ENCODE measurements around the gene ACER3. TPM values are rescaled to one million over a fixed set of nuclear protein-coding genes. Genes with fewer than 3 reads are reported as not detected.

Gene ACER3
- total RNA-seq, 2 donors from 2014 or later: 7.0 to 24.7 TPM

GRCh38 chr11:77040401-77040777 lies 179.7 kb downstream of the ACER3 start:
- no peak for DNase-seq (ENCODE audit: low spot score)
- no peak for ATAC-seq (ENCODE audit: insufficient number of reproducible peaks, low FRiP score, low read depth)
- Histone ChIP-seq H3K9me3 (no peaks in the 10 kb centered on the region), H3K36me3 (no peaks in the 10 kb centered on the region), H3K27me3 (replicated peaks; ENCODE audit: insufficient read depth) (no peaks in the 10 kb centered on the region), H3K4me1 (ENCODE audit: control insufficient read depth in 1 of 2, low read depth in 2 of 2) (peaks cover 0 to 9% of the 10 kb centered on the region in 2 donors), H3K27ac (no peak overlapping the region), H3K4me3 (no peak overlapping the region)
- TF ChIP-seq CTCF (IDR thresholded peaks at IDR 0.05): no peak

- DNase-seq (ENCODE audit: low spot score) (no peak), ATAC-seq (ENCODE audit: insufficient number of reproducible peaks, low FRiP score, low read depth) (no peak)
- Histone ChIP-seq H3K36me3 (no peaks in the 10 kb centered on the region), H3K4me3 (no peak overlapping the region), H3K27me3 (replicated peaks; ENCODE audit: insufficient read depth) (no peaks in the 10 kb centered on the region), H3K4me1 (ENCODE audit: control insufficient read depth in 1 of 2, low read depth in 2 of 2) (peaks cover 1 to 9% of the 10 kb centered on the region in 2 donors), H3K27ac (no peak overlapping the region), H3K9me3 (no peaks in the 10 kb centered on the region)
- TF ChIP-seq CTCF (IDR thresholded peaks at IDR 0.05): no peak
Measured at GRCh38 chr11:77040889-77041288, 180.2 kb downstream of the ACER3 start.

GRCh38 chr11:77042111-77042726 lies 181.5 kb downstream of the ACER3 start:
- no peak for DNase-seq (ENCODE audit: low spot score)
- H3K27ac ChIP-seq: no peak overlapping the region

GRCh38 chr11:77044356-77044755 lies 183.6 kb downstream of the ACER3 start:
- no peaks in the 10 kb centered on the region for H3K27me3 ChIP-seq (replicated peaks; ENCODE audit: insufficient read depth)
- no peaks in the 10 kb centered on the region for H3K9me3 ChIP-seq
- DNase-seq (ENCODE audit: low spot score): no peak

More at GRCh38 chr11:77042111-77042726, 181.5 kb downstream of the ACER3 start:
- Histone ChIP-seq H3K4me3 (no peak overlapping the region), H3K27me3 (replicated peaks; ENCODE audit: insufficient read depth) (no peaks in the 10 kb centered on the region), H3K36me3 (no peaks in the 10 kb centered on the region), H3K4me1 (ENCODE audit: control insufficient read depth in 1 of 2, low read depth in 2 of 2) (peaks cover 3 to 9% of the 10 kb centered on the region in 2 donors), H3K9me3 (no peaks in the 10 kb centered on the region)
- TF ChIP-seq CTCF (IDR thresholded peaks at IDR 0.05): no peak
- ATAC-seq (ENCODE audit: insufficient number of reproducible peaks, low FRiP score, low read depth): no peak

GRCh38 chr11:77044886-77045285 lies 184.2 kb downstream of the ACER3 start:
- H3K4me3 ChIP-seq: no peak overlapping the region
- H3K4me1 ChIP-seq (ENCODE audit: control insufficient read depth in 1 of 2, low read depth in 2 of 2): peaks cover 3% of the 10 kb centered on the region in 2 donors
- DNase-seq (ENCODE audit: low spot score) (no peak), ATAC-seq (ENCODE audit: insufficient number of reproducible peaks, low FRiP score, low read depth) (no peak)
- no peak for TF ChIP-seq CTCF (IDR thresholded peaks at IDR 0.05)
- H3K36me3 ChIP-seq: no peaks in the 10 kb centered on the region
- H3K27ac ChIP-seq: no peak overlapping the region
- H3K9me3 ChIP-seq: no peaks in the 10 kb centered on the region
- no peaks in the 10 kb centered on the region for H3K27me3 ChIP-seq (replicated peaks; ENCODE audit: insufficient read depth)

More at GRCh38 chr11:77044356-77044755, 183.6 kb downstream of the ACER3 start:
- ATAC-seq (ENCODE audit: insufficient number of reproducible peaks, low FRiP score, low read depth): no peak
- H3K36me3 ChIP-seq: no peaks in the 10 kb centered on the region
- TF ChIP-seq CTCF (IDR thresholded peaks at IDR 0.05): no peak
- H3K4me3 ChIP-seq: no peak overlapping the region
- H3K4me1 ChIP-seq (ENCODE audit: control insufficient read depth in 1 of 2, low read depth in 2 of 2): peaks cover 3 to 8% of the 10 kb centered on the region in 2 donors
- H3K27ac ChIP-seq: no peak overlapping the region
